Neural crest cell (in vitro differentiated cells): ENCODE data around the gene FNIP1. TPM values are rescaled to one million over a fixed set of nuclear protein-coding genes. Genes with fewer than 3 reads are reported as not detected.
"Not testable (repeated sequence)": the region's sequence is repeated elsewhere in the genome, so short reads cannot be mapped to it uniquely, and the experiment has no call there.

Source experiments
- DNase-seq: peaks from one replicate; pipeline ENCODE4 v3.0.0; 2021; ENCODE audit warnings: low read depth, mixed read lengths, low spot score
- H3K27ac Mint-ChIP-seq: one replicate; pipeline ENCODE4 v1.8.0; 2021; ENCODE audit warnings: mild to moderate bottlenecking, mixed read lengths; ENCODE audit not compliant: unreplicated experiment
- H3K27me3 Mint-ChIP-seq: 2 replicates; pipeline ENCODE4 v1.8.0; 2021; ENCODE audit warnings: low read depth, mild to moderate bottlenecking, mixed read lengths
- H3K36me3 Mint-ChIP-seq: 2 replicates; pipeline ENCODE4 v1.8.0; 2021; ENCODE audit warnings: low read depth, mild to moderate bottlenecking, mixed read lengths
- H3K4me1 Mint-ChIP-seq: 2 replicates; pipeline ENCODE4 v1.8.0; 2021; ENCODE audit warnings: mixed read lengths
- H3K4me3 Mint-ChIP-seq: one replicate; pipeline ENCODE4 v1.8.0; 2021; ENCODE audit warnings: mild to moderate bottlenecking, mixed read lengths
- H3K9me3 Mint-ChIP-seq: 2 replicates; pipeline ENCODE4 v1.8.0; 2021; ENCODE audit warnings: mixed read lengths
- total RNA-seq: library from RNA; stranded (reverse); gene quantifications from 2 replicates; pipeline ENCODE4 v1.2.1, GENCODE V29; 2021
- TF ChIP-seq, protein P1 (sequence below): fragments of 200-600 bp; sonication (generic); conservative IDR thresholded peaks from 2 replicates; pipeline ENCODE4 v1.5.0; 2021; ENCODE audit warnings: antibody characterized with exemption, mild to moderate bottlenecking

Gene FNIP1
- total RNA-seq, 1 donor from 2014 or later = 20.6 TPM

DNA sequence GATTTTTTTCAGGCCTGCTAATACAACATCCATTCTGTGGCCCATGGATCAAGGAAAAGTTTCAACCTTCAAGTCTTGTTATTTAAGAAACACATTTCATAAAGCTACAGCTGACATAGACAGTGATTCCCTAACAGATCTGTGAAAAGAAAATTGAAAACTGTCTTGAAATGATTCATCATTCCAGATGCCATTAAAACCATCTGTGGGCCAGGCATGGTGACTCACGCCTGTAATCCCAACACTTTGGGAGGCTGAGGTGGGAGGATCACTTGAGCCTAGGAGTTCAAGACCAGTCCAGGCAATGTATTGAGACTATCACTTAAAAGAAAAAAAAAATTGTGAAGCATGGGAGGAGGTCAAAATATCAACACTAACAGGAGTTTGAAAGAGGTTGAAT lies 167.8 kb downstream of the FNIP1 start:
- Mint-ChIP-seq H3K36me3 (peaks cover 10% of the 10 kb centered on the region), H3K27ac (no peak overlapping the region), H3K4me3 (peak overlapping the region; percentile 52), H3K4me1 (peaks cover 21% of the 10 kb centered on the region), H3K9me3 (peaks cover 3% of the 10 kb centered on the region), H3K27me3 (no peaks in the 10 kb centered on the region)
- TF ChIP-seq, protein P1, sequence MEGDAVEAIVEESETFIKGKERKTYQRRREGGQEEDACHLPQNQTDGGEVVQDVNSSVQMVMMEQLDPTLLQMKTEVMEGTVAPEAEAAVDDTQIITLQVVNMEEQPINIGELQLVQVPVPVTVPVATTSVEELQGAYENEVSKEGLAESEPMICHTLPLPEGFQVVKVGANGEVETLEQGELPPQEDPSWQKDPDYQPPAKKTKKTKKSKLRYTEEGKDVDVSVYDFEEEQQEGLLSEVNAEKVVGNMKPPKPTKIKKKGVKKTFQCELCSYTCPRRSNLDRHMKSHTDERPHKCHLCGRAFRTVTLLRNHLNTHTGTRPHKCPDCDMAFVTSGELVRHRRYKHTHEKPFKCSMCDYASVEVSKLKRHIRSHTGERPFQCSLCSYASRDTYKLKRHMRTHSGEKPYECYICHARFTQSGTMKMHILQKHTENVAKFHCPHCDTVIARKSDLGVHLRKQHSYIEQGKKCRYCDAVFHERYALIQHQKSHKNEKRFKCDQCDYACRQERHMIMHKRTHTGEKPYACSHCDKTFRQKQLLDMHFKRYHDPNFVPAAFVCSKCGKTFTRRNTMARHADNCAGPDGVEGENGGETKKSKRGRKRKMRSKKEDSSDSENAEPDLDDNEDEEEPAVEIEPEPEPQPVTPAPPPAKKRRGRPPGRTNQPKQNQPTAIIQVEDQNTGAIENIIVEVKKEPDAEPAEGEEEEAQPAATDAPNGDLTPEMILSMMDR = no peak
- DNase-seq = no peak

DNA sequence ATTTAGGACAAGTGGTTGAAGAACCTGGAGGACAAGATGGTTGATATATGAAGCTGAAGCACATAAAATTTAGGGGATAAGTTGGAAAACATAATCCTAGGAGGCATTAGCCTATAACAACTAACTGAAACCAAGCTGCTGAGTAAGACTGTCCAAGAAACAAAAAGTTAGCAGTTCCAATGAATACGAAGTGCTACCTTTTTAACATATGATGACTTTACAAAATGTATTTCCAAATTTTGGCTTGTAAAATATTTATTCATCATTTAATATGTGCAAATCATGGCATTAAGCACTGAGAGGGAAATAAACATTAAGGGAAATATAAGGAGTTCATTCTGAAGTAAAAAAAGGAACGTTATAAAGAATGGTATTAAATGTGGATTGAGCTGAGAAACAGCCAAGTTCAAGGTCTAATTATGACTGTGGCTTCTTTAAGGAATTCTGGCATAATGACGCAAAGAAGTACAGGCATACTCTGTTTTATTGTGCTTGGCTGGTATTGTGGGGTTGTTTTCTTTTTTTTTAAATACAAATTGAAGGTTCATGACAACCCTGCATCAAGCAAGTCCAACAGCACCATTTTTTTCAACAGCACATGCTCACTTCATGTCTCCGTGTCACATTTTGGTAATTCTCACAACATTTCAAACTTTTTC lies 169.5 kb downstream of the FNIP1 start:
- H3K27ac Mint-ChIP-seq = no peak overlapping the region
- H3K9me3 Mint-ChIP-seq = peaks cover 5% of the 10 kb centered on the region
- H3K4me1 Mint-ChIP-seq = peaks cover 32% of the 10 kb centered on the region
- H3K36me3 Mint-ChIP-seq = peaks cover 13% of the 10 kb centered on the region
- H3K4me3 Mint-ChIP-seq = no peak overlapping the region
- H3K27me3 Mint-ChIP-seq = no peaks in the 10 kb centered on the region
- DNase-seq = no peak
- TF ChIP-seq, protein P1 = no peak

DNA sequence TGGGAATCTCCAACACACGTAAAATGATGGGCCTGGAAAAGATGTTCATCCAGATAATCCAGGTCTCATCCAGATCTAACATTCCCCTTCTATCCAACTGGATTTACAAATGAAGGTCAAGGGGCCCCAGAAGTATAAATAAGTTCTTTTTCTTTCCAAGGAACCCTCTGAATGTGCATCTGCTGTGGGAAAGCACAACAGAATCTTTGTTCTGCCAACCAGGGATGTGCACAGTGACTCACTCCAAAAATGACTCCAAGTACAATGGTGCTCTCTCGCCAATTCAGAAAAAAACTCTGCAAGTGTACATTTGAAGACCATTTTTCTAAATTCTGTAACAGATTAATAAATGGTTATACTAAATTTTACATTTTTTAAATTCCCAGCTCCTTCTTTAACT lies 174.2 kb downstream of the FNIP1 start:
- peaks cover 5% of the 10 kb centered on the region for H3K9me3 Mint-ChIP-seq
- H3K27me3 Mint-ChIP-seq = no peaks in the 10 kb centered on the region
- DNase-seq = no peak
- H3K4me3 Mint-ChIP-seq = peak overlapping the region; percentile 56
- TF ChIP-seq, protein P1 = no peak
- H3K36me3 Mint-ChIP-seq = peaks cover 10% of the 10 kb centered on the region
- H3K27ac Mint-ChIP-seq = peak overlapping the region; percentile 78
- peaks cover 54% of the 10 kb centered on the region for H3K4me1 Mint-ChIP-seq

DNA sequence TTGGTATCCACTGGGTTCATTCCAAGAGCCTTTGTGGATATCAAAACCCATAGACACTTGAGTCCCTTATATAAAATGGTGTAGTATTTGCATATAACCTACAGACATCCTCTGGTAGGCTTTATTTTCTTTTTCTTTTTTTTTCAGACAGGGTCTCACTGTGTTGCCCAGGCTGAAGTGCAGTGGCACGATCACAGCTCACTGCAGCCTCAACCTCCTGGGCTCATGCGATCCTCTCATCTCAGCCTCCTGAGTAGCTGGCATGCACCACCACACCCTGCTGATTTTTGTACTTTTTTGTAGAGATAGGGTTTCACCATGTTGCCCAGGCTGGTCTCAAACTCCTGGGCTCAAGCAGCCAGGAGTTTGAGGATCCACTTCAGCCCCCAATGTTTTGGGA lies 175.7 kb downstream of the FNIP1 start:
- not testable (repeated sequence) for H3K4me3 Mint-ChIP-seq, DNase-seq, H3K27me3 Mint-ChIP-seq, H3K36me3 Mint-ChIP-seq, H3K9me3 Mint-ChIP-seq
- H3K4me1 Mint-ChIP-seq = peaks cover 54% of the 10 kb centered on the region
- peak overlapping the region; percentile 85 for H3K27ac Mint-ChIP-seq

DNA sequence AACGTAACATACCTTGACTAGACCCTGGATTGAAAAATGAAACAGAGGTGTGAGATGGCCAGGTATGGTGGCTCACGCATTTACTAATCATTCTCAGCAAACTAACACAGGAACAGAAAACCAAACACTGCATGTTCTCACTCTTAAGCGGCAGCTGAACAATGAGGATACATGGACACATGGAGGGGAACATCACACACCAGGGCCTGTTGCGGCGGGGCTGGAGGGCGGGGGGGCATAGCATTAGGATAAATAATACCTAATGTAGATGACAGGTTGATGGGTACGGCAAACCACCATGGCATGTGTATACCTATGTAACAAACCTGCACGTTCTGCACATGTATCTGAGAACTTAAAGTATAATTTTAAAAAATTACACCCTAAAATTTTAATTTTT lies 177.7 kb downstream of the FNIP1 start:
- peaks cover 2% of the 10 kb centered on the region for H3K9me3 Mint-ChIP-seq
- H3K36me3 Mint-ChIP-seq = peaks cover 4% of the 10 kb centered on the region
- H3K27ac Mint-ChIP-seq = peak overlapping the region; percentile 87
- no peaks in the 10 kb centered on the region for H3K27me3 Mint-ChIP-seq
- peaks cover 54% of the 10 kb centered on the region for H3K4me1 Mint-ChIP-seq
- TF ChIP-seq, protein P1 = no peak
- no peak for DNase-seq
- no peak overlapping the region for H3K4me3 Mint-ChIP-seq

DNA sequence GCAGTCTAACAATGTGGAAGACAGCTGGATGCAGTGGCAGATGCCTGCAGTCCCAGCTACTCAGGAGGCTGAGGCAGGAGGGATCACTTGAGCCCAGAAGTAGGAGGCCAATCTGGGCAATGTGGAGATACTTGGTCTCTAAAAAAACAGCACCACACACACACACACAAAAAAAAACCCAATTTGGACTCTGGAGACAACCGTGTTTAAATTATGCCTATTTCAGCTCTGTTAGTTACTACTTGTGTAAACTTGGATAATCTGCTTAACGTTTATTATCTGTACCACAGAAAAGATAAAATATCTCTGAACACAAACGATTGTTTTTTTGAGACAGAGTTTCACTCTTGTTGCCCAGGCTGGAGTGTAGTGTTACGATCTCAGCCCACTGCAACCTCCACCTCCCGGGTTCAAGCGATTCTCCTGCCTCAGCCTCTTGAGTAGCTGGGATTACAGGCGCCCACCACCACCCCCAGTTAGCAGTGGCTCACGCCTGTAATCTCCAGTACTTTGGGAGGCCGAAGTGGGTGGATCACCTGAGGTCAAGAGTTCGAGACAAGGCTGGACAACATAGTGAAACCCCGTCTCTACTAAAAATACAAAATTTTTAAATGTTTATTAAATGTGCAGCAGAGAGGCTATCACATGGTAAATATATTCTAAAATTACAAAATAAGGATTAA lies 179.5 kb downstream of the FNIP1 start:
- no peaks in the 10 kb centered on the region for H3K27me3 Mint-ChIP-seq
- no peaks in the 10 kb centered on the region for H3K36me3 Mint-ChIP-seq
- H3K9me3 Mint-ChIP-seq = no peaks in the 10 kb centered on the region
- TF ChIP-seq, protein P1 = no peak
- H3K4me3 Mint-ChIP-seq = no peak overlapping the region
- H3K4me1 Mint-ChIP-seq = peaks cover 41% of the 10 kb centered on the region
- DNase-seq = no peak
- peak overlapping the region; percentile 60 for H3K27ac Mint-ChIP-seq
